Trophoblast cell (in vitro differentiated cells and primary cell): Measurements from ENCODE around the gene PASK.

Experiments
- DNase-seq, 2 donors: peaks; one replicate each; pipeline ENCODE4 v3.0.0-alpha.2; 2016
- H2AFZ ChIP-seq: 2 replicates; pipeline ENCODE4 v1.6.1; 2013; ENCODE audit warnings: low read length, moderate library complexity, mild to moderate bottlenecking; ENCODE audit not compliant: insufficient read depth, poor library complexity
- H2AK5ac ChIP-seq: 2 replicates; pipeline ENCODE4 v1.6.1; 2013; ENCODE audit warnings: mild to moderate bottlenecking, low read length
- H2BK120ac ChIP-seq: 2 replicates; pipeline ENCODE4 v1.6.1; 2013; ENCODE audit warnings: low read length, mild to moderate bottlenecking, moderate library complexity; ENCODE audit not compliant: insufficient read depth, poor library complexity
- H2BK12ac ChIP-seq: 2 replicates; pipeline ENCODE4 v1.6.1; 2013; ENCODE audit warnings: mild to moderate bottlenecking, low read length, moderate library complexity
- H2BK5ac ChIP-seq: 2 replicates; pipeline ENCODE4 v1.6.1; 2013; ENCODE audit warnings: low read length, low read depth, moderate library complexity, mild to moderate bottlenecking; ENCODE audit not compliant: poor library complexity
- H3K14ac ChIP-seq: 2 replicates; pipeline ENCODE4 v1.6.1; 2013; ENCODE audit warnings: mild to moderate bottlenecking, low read length
- H3K18ac ChIP-seq: 2 replicates; pipeline ENCODE4 v1.6.1; 2013; ENCODE audit warnings: mild to moderate bottlenecking, low read length
- H3K23ac ChIP-seq: 2 replicates; pipeline ENCODE4 v1.6.1; 2013; ENCODE audit warnings: low read length
- H3K27ac ChIP-seq: 2 replicates; pipeline ENCODE4 v1.5.1; 2013; ENCODE audit warnings: low read depth, mild to moderate bottlenecking, inconsistent platforms, low read length, moderate library complexity
- H3K27me3 ChIP-seq: 2 replicates; pipeline ENCODE4 v1.6.1; 2013; ENCODE audit warnings: inconsistent platforms, mild to moderate bottlenecking, low read length, moderate library complexity; ENCODE audit not compliant: insufficient read depth
- H3K36me3 ChIP-seq, 2 experiments: 1 replicate in 1 of 2; 2 replicates in 1 of 2; pipeline ENCODE4 v1.6.1; 2013; ENCODE audit warnings: low read length in 2 of 2, mild to moderate bottlenecking in 2 of 2, moderate library complexity in 1 of 2; ENCODE audit not compliant: insufficient read depth in 2 of 2, control insufficient read depth in 1 of 2
- H3K4ac ChIP-seq: 2 replicates; pipeline ENCODE4 v1.6.1; 2013; ENCODE audit warnings: low read depth, mild to moderate bottlenecking, low read length, moderate library complexity
- H3K4me1 ChIP-seq, 2 experiments: 1 replicate in 1 of 2; 2 replicates in 1 of 2; pipeline ENCODE4 v1.6.1; 2013; ENCODE audit warnings: low read length in 2 of 2, mild to moderate bottlenecking in 2 of 2, moderate library complexity in 1 of 2; ENCODE audit not compliant: insufficient read depth in 2 of 2, control insufficient read depth in 1 of 2
- H3K4me2 ChIP-seq: 2 replicates; pipeline ENCODE4 v1.6.1; 2013; ENCODE audit warnings: inconsistent platforms, mild to moderate bottlenecking, low read length, moderate library complexity
- H3K4me3 ChIP-seq: 2 replicates; pipeline ENCODE4 v1.5.1; 2013; ENCODE audit warnings: mild to moderate bottlenecking, low read depth, low read length, inconsistent platforms
- H3K79me1 ChIP-seq: one replicate; pipeline ENCODE4 v1.6.1; 2013; ENCODE audit warnings: low read length
- H3K79me2 ChIP-seq: 2 replicates; pipeline ENCODE4 v1.6.1; 2013; ENCODE audit warnings: low read length, mild to moderate bottlenecking; ENCODE audit not compliant: control insufficient read depth, insufficient read depth, poor library complexity
- H3K9ac ChIP-seq: 2 replicates; pipeline ENCODE4 v1.6.1; 2013; ENCODE audit warnings: mild to moderate bottlenecking, low read length
- H3K9me3 ChIP-seq: 2 replicates; pipeline ENCODE4 v1.6.1; 2013; ENCODE audit warnings: low read depth, mild to moderate bottlenecking, control low read depth, inconsistent platforms, low read length; ENCODE audit not compliant: insufficient read depth
- H4K12ac ChIP-seq: 2 replicates; pipeline ENCODE4 v1.6.1; 2013; ENCODE audit warnings: low read depth, mild to moderate bottlenecking, low read length, moderate library complexity
- H4K8ac ChIP-seq: 2 replicates; pipeline ENCODE4 v1.6.1; 2013; ENCODE audit warnings: low read depth, mild to moderate bottlenecking, low read length, moderate library complexity
- H4K91ac ChIP-seq: one replicate; pipeline ENCODE4 v1.6.1; 2013; ENCODE audit warnings: low read depth, mild to moderate bottlenecking, low read length, moderate library complexity
- WGBS: extraction: QIAGEN DNeasy Blood & Tissue Kit; methylation state at CpG from one replicate; pipeline ENCODE4 v1.1.7; 2013; ENCODE audit warnings: missing lambda C conversion rate; ENCODE audit not compliant: insufficient read length, insufficient coverage; ENCODE audit errors: extremely low coverage; 5-methylcytosine and 5-hydroxymethylcytosine counted together

PASK gene

DNA sequence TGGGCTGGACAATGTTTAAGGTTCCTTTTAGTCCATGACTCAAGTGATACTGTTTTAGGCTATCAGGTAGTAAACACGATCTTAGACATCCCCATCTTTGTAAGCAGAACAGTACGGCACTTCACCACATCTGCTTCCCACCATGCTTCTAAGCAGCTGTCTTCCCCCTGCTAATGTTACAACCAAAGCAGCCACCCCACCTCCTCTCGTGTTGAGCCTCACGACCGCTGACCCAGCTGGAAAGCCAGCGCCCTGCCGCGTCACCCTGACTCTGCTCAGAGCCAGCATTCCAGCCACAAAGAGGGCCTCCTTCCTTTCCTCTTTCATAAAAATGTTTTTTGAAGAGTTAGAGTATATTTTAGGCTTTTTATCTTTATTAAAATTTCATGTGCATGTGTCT lies 56.6 kb downstream of the PASK start:
- H3K27me3 ChIP-seq: no peaks in the 10 kb centered on the region
- no peak overlapping the region for H3K23ac ChIP-seq
- no peak overlapping the region for H3K9ac ChIP-seq
- no peak overlapping the region for H2BK12ac ChIP-seq
- H3K4me2 ChIP-seq: no peak overlapping the region
- H4K91ac ChIP-seq: no peak overlapping the region
- no peaks in the 10 kb centered on the region for H3K79me2 ChIP-seq
- WGBS: no CpG with 5 or more reads among the region's 8 CpGs
- no peak overlapping the region for H4K8ac ChIP-seq
- no peak overlapping the region for H2BK5ac ChIP-seq
- no peak overlapping the region for H2AK5ac ChIP-seq
- no peaks in the 10 kb centered on the region for H3K79me1 ChIP-seq
- H3K36me3 ChIP-seq: peaks cover 41 to 59% of the 10 kb centered on the region in 2 experiments
- no peak overlapping the region for H4K12ac ChIP-seq
- H3K18ac ChIP-seq: no peak overlapping the region
- no peak overlapping the region for H3K4me3 ChIP-seq
- no peak for DNase-seq
- no peaks in the 10 kb centered on the region for H3K9me3 ChIP-seq
- H2AFZ ChIP-seq: no peak overlapping the region
- H3K27ac ChIP-seq: no peak overlapping the region
- no peak overlapping the region for H3K4ac ChIP-seq
- no peak overlapping the region for H2BK120ac ChIP-seq
- H3K4me1 ChIP-seq: no peaks in the 10 kb centered on the region
- no peak overlapping the region for H3K14ac ChIP-seq

GRCh38 chr2:241091734-241092445 lies 57.4 kb downstream of the PASK start:
- WGBS: no CpG with 5 or more reads among the region's 22 CpGs
- H3K27me3 ChIP-seq: no peaks in the 10 kb centered on the region
- no peaks in the 10 kb centered on the region for H3K79me2 ChIP-seq

GRCh38 chr2:241091201-241091600 lies 58.1 kb downstream of the PASK start:
- Histone ChIP-seq H3K27me3 (no peaks in the 10 kb centered on the region), H3K4ac (no peak overlapping the region), H4K12ac (no peak overlapping the region), H2BK12ac (no peak overlapping the region), H3K4me2 (no peak overlapping the region), H3K14ac (no peak overlapping the region), H3K79me1 (no peaks in the 10 kb centered on the region), H3K79me2 (no peaks in the 10 kb centered on the region), H4K8ac (no peak overlapping the region), H3K27ac (no peak overlapping the region), H3K9ac (no peak overlapping the region), H3K4me3 (no peak overlapping the region), H2BK120ac (no peak overlapping the region), H2BK5ac (no peak overlapping the region), H3K23ac (no peak overlapping the region), H2AFZ (no peak overlapping the region), H4K91ac (no peak overlapping the region), H3K18ac (no peak overlapping the region), H2AK5ac (no peak overlapping the region), H3K36me3 (peaks cover 46 to 62% of the 10 kb centered on the region in 2 experiments), H3K4me1 (no peaks in the 10 kb centered on the region), H3K9me3 (no peaks in the 10 kb centered on the region)
- no CpG with 5 or more reads among the region's 10 CpGs for WGBS
- no peak for DNase-seq

More at GRCh38 chr2:241091734-241092445, 57.4 kb downstream of the PASK start:
- no peak overlapping the region for H4K91ac ChIP-seq
- H3K4ac ChIP-seq: no peak overlapping the region
- H3K4me2 ChIP-seq: no peak overlapping the region
- DNase-seq: no peak
- H3K9ac ChIP-seq: no peak overlapping the region
- H2BK5ac ChIP-seq: no peak overlapping the region
- H3K4me1 ChIP-seq: no peaks in the 10 kb centered on the region
- H3K23ac ChIP-seq: no peak overlapping the region
- H3K18ac ChIP-seq: no peak overlapping the region
- no peak overlapping the region for H2AFZ ChIP-seq
- no peak overlapping the region for H4K8ac ChIP-seq
- H4K12ac ChIP-seq: no peak overlapping the region
- H2AK5ac ChIP-seq: no peak overlapping the region
- H3K4me3 ChIP-seq: no peak overlapping the region
- peaks cover 45 to 60% of the 10 kb centered on the region in 2 experiments for H3K36me3 ChIP-seq
- no peak overlapping the region for H2BK12ac ChIP-seq
- no peak overlapping the region for H3K27ac ChIP-seq
- no peak overlapping the region for H2BK120ac ChIP-seq
- H3K9me3 ChIP-seq: no peaks in the 10 kb centered on the region
- H3K79me1 ChIP-seq: no peaks in the 10 kb centered on the region
- no peak overlapping the region for H3K14ac ChIP-seq

DNA sequence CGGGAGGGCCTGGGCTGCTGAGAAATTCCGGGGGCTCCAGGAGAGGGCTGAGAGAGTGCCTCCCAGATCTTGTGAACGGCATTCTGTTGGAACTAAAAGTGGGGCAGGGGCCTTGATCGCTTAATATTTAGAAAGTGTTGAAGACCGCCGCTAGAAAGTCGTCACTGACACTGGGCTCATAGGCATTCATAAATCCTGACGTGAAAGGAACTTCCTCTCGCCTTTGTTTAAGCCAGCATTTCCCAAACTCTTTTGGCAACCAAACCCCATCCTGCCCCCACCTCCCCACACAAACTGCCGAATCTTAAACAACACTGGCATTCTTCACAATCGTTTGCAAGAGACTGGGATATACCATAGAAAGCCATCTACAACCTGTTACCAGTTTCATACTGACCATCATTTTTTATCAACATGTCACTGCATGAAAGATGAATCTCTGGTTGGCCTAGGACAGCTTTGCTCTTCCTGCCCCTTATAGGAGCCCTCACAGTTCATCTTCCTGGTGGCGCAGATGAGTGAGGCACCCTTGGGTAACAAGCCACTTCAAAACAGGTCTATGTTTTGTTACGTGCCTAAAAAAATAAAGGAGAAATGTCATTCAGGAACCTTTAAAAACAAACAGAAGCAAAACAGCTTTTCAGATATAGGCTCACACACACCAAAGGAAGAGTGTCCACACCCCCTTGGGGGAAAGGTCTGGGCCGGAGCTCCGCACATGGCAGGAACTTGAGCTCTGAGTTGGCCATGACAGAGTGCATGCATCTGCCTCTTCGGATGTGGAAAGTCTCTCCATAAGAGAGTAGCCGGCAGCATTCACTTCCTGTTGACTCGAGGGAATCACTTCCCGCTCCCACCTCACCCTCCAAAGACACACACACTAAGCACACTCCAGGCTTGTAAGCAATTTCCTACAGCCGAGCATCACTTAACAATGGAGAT lies 60.2 kb downstream of the PASK start:
- no CpG with 5 or more reads among the region's 20 CpGs for WGBS
- Histone ChIP-seq H3K79me2 (no peaks in the 10 kb centered on the region), H2BK5ac (no peak overlapping the region), H3K4ac (no peak overlapping the region), H4K8ac (no peak overlapping the region), H3K4me1 (no peaks in the 10 kb centered on the region), H3K9me3 (no peaks in the 10 kb centered on the region), H3K9ac (no peak overlapping the region), H3K14ac (no peak overlapping the region), H2BK120ac (no peak overlapping the region), H3K4me3 (no peak overlapping the region), H3K36me3 (peaks cover 37 to 50% of the 10 kb centered on the region in 2 experiments), H4K91ac (no peak overlapping the region), H2AK5ac (no peak overlapping the region), H3K23ac (no peak overlapping the region), H2AFZ (no peak overlapping the region), H3K27ac (no peak overlapping the region), H4K12ac (no peak overlapping the region), H3K18ac (no peak overlapping the region), H3K4me2 (no peak overlapping the region), H3K79me1 (no peaks in the 10 kb centered on the region), H3K27me3 (no peaks in the 10 kb centered on the region), H2BK12ac (no peak overlapping the region)
- DNase-seq: no peak
